NCI-H2196 (cell line): ENCODE measurements around the gene PSTK.
A peak's percentile ranks its signal among the peaks of the same experiment; 100 is the strongest.

Source experiments
- DNase-seq: peaks from one replicate; lab custom pipeline; 2025; ENCODE audit not compliant: unreplicated experiment; lab: John Stamatoyannopoulos, UW

Gene PSTK

DNA sequence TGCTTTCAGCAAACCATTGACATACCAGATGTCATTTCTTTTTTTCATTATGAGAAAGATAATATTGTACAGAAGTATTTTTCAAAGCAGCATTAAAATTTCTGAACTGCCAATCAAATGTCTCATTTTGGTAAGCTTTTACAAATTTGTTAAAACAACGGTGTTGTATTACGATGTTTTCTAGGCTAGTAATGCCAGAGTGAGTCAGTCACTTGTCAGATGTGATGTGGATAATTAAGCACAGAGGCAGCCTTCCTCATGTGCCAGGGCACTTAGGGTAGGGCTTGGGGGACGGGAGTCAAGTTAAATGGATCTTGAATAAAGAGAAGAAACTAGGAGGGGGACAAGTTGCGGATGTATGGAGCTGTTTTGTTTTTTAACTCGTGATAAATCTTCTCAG is 10.1 kb downstream of the PSTK start:
- no peak for DNase-seq

DNA sequence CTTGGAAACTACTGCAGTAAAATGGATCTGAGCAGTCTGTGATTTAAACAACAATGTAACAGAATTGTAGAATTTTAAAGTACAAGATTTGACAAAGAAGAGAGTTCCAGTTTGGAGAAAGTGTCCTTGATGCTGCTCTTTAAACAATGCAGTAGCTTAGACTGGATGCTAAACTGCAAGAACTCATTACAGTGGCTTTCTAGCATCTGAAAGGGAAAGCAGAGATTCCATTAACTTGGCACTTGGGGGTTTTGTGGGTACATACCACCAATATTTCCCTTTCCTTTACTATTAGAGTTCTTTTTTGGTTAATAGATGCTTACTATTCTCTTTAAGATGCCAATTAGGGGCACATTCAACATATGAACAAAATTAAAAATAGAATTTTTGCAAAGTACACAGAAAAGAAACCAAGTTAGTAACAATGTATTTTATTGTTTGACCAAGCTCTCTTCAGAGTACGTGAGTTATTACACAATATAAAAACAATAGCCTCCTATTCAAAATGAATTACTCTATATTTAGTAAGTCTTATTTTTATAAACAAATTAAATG is 11.9 kb downstream of the PSTK start:
- no peak for DNase-seq

DNA sequence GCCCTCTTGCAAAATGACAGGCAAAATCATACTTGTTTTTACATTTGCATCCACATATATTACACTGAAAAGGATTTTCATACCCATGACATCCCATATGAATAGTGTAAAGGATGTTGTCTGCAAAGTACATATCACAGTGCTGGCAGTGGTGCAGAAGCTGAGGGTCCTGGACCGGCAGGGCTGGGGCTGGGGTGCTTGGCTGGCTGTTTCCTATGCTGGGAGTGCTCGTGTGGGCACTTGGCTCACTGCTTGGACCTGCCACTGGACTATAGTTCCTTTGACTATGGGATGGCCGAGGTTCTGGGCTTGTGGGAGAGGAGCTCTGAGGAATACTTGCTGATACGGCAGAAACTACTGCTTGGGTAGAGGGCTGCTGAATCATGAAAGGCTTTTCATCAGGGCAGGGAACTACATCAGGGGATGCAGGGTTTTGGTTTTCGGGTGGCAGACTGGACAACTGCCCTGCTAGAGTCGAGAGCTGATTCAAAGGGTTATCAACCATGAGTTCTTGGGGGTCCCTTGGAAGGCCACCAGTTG is 13.7 kb downstream of the PSTK start:
- no peak for DNase-seq

DNA sequence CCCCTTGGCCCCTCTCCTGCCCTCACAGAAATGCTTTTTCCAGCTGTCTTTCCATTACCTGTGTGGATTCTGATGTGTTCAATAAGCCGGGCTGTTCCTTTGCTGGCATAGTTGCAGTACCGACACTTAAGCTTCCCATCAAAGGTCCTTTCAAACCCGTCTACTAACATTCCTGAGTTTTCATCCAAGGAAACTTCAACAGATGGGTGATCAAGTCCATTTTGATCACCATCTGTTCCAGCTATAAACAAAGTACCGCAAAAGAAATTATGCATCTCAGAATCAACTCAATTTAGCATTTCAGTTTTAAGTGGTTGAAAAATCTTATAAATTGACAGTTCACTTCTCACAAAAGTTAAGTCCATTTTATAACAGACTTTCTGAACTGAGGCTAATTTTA is 15.7 kb downstream of the PSTK start:
- no peak for DNase-seq

DNA sequence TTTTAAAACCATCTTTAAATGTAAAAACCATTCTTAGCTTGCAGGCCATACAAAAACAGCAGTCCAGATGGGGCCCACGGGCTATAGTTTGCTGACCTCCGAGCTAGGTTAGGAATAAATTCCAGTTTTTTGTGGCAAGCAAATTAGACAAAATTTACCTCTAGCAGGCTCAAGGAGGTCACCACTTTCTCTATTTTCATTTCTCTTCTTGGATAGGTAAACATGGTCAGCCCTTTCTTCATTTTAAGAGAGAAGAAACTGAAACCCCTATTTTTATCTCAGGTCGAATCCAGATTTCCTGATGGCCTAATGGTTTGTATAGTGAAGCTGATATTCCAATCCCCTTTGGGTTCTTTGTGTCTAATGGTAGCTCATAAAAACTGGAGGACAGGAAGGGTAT is 17.7 kb downstream of the PSTK start:
- no peak for DNase-seq

DNA sequence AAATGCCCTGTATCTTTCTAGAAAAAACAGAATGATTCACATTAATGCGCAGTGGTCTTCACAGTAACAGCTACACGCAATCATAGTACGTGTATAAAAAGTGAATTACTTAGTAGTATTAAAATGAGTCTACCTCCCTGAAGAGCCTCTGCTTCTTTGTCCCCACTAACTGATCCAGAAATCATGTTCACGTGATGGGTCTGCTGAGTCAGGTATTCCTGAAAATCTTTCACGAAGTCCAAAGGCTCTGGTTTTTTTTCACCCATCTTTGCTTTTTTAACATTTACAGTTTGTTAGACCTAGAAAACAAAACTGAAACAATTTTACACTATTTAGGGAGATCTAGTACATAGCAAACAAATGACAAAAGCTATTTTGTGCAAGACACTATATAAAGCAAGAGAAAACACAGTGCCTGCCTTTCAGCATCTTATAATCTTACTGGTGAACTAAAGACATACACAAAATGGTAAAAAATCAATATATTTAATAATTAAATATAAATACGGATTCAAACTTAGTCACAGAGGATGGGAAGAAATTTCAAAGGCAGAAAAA is 18.2 kb downstream of the PSTK start:
- DNase-seq = no peak

DNA sequence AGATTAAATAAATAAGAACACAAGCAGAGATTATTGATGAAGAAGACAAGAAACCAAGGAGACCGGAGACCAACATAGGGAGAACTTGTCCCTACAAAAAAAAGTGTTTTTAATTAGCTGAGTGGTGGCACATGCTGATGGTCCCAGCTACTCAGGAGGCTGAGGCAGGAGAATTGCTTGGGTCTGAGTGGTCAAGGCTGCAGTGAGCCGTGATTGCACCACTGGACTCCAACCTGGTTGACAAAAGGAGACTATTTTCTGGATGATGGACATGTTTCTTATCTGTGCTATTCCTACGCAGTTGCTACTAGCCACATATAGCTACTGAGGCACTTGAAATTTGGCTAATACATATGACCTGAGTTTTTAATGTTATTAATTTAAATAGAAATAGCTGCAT is 18.7 kb downstream of the PSTK start:
- no peak for DNase-seq

DNA sequence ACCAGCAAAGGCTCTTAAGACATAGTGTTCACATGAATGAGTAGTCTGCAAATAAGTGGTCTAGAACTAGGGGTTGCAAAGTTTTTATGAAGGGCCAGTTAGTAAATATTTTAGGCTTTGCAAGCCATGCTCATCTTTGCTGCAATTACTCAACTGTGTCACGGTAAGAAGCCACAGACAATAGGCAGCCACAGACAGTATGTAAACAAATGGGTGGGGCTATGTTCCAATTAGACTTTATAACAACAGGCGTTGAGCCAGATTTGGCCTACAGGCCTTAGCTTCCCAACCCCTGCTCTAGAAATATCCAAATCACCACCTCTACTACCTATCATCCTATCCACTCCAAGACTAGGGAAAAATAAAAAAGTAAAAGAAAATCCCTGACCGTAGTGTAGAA is 19.1 kb downstream of the PSTK start:
- DNase-seq = no peak

DNA sequence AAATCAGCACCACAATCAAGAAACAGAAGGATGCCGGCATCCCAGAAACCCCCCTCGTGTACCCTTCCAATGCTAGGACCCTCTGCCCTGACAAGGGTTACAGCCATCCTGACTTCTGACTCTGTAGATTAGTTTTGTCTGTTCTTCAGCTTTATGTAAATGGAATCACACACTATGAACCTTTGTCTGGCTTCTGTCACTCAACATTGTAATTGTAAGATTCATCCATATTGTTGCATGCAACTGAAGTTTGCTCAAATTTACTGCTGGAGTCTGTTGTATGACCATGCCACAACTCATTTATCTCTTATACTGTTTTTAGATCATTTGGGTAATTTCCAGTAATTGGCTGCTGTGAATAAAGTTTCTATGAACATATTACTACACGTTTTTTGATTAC is 20.0 kb downstream of the PSTK start:
- no peak for DNase-seq

DNA sequence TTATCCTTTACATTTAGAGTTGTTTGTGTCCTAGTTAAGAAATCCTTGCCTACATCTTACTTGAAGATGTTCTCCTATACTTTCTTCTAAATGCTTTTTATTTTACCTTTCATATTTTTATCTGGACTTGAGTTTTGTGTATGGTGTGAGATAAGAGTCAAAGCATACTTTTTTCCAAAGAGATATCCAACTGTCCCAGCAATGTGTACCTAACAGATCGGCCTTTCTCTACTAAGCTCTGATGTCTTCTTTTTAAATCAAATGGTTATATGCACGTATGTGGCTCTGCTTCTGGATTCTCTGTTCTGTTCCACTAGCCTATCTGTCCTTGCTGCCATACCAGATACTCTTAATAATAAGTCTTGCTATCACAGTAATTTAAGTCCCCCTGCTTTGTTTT is 21.2 kb downstream of the PSTK start:
- DNase-seq = no peak

DNA sequence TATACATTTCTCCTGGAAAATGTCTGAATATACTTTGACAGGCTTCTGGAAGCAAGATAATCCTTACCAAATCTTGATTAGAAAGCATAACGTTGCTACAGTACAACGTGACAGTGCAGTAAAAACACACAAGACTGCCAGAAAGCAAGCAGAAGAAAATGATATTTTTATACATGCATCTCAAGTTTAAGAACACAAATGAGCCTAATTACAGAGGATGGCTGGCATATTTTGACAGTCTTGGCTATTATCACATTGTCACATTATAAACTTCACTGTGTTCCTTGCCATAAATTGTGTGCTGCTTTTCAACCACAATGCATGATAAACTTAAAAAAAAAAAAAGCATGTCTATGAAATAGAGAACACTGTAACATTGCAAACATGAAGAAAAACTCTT is 24.1 kb downstream of the PSTK start:
- no peak for DNase-seq

DNA sequence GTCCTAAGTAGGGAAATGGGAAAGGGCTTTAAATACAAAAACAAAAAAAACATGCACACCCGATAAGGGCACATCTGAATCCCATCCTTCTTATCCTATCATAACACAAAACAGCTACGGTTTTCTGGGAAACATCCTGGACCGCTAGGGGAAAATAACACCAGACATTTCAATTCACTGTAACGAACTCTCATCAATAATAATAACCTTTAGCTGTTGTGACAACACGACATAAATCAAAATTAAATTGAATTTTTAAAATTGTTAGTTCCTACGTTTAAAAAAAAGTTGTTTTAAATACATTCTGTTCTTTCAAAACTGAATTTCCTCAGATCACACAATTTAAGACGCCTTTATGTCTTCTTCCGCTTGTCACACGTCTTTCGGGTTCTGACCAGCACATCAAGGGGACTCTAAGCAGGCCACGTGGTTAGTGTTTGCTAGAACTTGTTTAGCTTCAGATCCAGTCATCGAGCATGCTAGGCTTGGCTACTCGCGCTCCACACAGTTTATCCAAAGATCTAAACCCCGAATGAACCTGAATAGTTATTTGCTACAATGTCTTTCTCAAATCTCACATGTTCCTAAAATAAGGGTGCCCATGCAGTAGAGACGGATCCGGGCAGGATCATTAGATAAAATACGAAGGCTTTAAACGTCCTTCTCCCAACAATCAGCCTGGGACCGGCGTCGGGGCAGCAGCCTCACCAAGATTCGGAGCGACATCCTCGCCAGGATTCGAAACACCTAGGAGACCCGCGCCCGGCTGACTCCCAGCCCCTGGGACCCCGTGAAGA is 27.6 kb downstream of the PSTK start:
- DNase-seq = no peak

DNA sequence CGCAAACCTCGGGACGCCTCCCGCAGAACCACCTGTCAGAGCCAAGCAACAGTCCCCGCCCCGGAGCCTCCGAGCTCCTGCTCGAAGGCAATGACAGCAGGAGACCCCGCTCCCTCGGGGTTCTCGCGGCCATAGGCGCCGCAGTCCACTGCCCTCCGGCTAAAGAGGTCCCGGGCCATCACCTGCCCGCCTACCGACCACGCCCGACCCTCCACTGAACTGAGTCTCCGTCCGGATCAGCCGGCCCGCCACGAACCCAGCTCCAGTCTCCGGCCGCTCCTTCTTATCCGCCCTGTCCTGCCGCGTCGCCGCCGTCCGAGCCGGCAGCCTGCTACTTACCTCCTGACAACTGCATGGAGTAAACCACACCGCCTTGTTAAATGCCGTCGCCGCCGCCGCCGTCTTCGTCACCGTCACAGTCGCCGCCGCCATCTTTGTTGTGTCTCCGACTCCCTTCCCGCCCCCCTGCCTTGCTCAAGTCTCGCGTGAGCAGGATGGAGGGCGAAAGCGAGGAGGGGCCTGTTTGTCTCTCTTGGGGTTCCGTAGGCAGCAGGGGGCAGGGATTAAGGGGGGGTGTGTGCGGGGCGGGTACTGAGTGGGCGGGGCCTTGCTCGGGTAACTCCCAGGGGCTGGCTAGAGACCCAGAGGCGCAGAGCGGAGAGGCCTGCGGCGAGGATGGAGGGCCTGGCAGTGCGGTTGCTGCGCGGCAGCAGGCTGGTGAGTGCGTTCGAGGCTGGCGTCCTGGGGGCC is 28.3 kb downstream of the PSTK start, which contains the start of the genes ACADSB and IKZF5:
Gene ACADSB (plus strand): TSS at position 652 of the 750 bp plus-strand sequence. CDS start 24 bp downstream, at position 676.
Gene IKZF5 (minus strand): TSS at position 441 of the 750 bp plus-strand sequence. CDS start 10,170 bp downstream, outside the sequence.
- DNase-seq = peak; percentile 84

DNA sequence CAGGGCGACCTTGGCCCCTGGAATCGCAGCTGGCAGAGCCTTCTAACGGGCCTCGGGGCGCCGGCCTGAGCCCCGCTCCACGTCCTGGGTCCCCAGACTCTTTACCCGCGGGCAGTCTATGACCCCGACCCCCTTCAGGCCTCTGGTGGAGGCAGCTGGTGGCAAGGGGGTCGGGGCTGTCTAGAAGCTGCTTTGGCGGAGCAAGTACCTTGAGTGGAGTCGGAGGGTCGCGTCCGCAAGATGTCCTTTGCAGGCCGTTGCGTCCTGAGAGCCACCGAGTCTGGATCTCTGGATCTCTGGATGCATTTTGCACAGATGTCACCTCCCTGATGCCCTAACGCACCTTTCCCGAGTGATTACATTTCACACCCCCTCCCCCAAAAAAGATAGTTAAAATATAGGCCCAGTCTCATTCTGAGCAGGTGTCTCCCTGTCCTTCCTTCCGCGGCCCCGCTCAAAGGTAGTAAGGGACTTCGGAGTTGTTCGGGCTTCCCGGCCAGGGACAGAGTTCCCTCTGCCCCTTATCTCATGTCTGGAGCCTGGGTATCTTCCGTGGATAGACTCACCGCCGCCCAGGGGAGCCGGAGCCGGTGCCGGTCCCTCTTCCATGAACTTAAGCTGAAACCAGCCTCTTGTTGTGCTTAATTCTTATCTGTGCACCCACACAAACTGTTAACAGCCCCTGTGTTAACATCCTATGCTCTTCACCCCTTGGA is 29.1 kb downstream of the PSTK start:
- DNase-seq = no peak

DNA sequence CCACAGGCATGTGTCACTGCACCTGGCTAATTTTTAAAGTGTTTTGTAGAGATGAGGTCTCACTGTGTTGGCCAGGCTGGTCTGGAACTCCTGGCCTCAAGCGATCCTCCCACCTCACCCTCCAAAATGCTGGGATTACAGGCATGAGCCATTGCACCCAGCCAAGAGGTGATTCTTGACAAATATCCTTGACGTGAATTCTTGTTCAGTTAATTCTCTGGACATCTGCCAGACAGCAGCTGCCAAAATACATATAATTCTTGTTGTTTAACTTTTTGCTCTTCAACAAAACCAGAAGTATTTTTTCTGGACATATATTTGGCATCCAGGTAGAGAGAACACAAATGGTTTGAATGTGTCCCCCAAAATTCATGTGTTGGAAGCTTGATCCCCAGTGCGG is 31.8 kb downstream of the PSTK start:
- DNase-seq = no peak

DNA sequence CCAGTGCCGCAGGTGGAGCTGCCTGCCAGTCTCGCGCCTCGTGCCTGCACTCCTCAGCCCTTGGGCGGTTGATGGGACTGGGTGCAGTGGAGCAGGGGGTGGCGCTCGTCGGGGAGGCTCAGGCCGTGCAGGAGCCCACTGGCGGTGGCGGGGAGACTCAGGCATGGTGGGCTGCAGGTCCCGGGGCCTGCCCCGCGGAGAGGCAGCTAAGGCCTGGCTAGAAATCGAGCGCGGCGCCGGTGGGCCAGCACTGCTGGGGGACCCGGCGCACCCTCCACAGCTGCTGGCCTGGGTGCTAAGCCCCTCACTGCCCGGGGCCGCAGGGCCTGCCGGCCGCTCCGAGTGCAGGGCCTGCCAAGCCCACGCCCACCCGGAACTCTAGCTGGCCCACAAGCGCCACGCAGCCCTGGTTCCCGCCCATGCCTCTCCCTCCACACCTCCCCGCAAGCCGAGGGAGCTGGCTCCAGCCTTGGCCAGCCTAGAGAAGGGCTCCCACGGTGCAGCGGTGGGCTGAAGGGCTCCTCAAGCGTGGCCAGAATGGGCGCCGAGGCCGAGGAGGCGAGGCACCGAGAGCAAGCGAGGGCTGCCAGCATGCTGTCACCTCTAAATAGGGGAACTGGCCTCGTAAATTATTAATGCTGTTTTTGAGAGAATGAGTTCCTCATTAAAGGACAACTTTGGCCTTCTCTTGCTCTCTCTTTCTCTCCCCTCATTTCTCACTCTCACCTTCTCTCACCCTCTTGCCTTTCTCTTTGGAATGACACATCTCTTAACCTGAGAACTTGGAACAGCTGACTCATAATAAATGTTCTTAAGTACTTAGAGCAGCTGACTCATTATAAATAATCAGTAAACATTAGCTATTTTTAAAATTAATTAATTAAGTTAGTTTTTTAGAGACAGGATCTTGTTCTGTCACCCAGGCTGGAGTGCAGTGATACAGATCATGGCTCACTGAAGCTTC is 33.5 kb downstream of the PSTK start:
- no peak for DNase-seq

DNA sequence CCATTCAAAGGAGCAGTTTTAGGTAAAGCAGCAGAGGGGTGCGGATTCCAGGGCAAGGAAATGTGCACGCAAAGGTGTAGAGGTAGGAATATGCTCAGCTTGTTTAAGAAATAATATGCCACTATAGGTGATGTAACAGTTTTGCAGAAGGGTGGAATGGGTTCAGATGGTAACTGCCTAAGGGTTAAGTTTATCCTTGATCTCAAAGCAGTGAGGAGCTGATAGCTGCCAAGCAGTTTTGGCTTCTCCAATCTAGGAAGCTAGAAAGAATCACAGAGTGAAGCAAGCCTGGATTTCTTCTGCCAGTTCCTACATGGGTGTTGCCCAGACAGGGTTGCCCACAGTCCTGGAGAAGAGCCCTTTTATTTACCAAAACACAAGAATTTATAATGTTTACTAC is 34.6 kb downstream of the PSTK start:
- DNase-seq = no peak

DNA sequence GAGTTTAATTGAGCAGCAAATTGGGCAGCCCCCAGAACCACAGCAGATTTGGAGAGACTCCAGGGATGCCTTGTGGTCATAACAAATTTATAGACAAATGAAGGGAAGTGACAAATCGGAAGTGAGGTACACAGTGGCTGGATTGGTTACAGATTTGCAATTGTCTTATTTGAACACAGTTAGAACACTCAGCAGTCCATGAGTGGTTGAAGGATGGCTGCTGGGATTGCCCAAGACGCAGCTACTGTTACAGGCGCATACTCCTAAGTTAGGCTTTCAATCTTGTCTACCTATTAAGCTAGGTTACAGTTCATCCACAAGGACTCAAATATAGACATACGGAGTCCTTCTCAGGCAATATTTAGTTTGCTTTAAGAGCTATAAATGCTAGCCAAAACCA is 36.0 kb downstream of the PSTK start:
- DNase-seq = no peak

DNA sequence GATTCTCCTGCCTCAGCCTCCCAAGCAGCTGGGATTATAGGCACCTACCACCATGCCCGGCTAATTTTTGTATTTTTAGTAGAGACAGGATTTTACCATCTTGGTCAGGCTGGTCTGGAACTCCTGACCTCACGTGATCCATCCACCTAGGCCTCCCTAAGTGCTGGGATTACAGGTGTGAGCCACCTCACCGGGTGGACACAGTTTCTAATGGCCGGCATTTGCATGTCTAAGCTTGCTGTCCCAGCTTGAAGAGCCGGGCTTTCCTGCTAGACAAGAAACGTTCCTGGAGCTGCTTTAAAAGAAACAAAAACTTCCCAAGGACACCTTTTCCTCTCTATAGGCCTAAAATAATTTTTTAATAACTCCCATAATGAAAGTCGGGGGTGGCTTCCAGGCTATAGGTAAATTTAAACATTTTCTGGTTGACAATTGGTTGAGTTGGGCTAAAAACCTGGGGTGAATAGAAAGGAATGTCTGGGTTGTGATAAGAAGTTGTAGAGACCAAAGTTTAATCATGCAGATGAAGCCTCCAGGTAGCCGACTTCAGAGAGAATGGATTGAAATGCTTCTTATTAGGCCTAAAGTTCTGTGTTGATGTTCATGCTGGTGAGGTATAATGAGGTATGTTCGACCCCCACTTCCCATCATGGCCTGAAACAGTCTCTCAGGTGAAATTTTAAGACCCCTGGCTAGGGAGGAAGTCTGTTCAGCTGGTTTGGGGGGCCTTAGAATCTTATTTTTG is 37.4 kb downstream of the PSTK start:
- no peak for DNase-seq
